PFSK-1 (cell line): ENCODE data around the gene CTTNBP2.

Experiments used
- POLR2AphosphoS5 ChIP-seq: IDR thresholded peaks from 2 replicates; pipeline ENCODE4 v1.6.1; 2012; ENCODE audit warnings: low read depth, mild to moderate bottlenecking, control low read depth, low read length, moderate library complexity
- TAF1 ChIP-seq: IDR thresholded peaks from 2 replicates; pipeline ENCODE4 v1.6.1; 2012; ENCODE audit warnings: low read length, control low read depth, borderline replicate concordance; ENCODE audit not compliant: insufficient read depth
- TF ChIP-seq, protein P1 (sequence below), 2 experiments: IDR thresholded peaks; 2 replicates each; pipeline versions ENCODE4 v1.6.1 to v1.8.0; 2011 to 2012; ENCODE audit warnings: low read depth in 2 of 2, low read length in 2 of 2, control low read depth in 1 of 2, inconsistent platforms in 1 of 2, mild to moderate bottlenecking in 1 of 2, moderate library complexity in 1 of 2; ENCODE audit not compliant: insufficient read depth in 1 of 2

DNA sequence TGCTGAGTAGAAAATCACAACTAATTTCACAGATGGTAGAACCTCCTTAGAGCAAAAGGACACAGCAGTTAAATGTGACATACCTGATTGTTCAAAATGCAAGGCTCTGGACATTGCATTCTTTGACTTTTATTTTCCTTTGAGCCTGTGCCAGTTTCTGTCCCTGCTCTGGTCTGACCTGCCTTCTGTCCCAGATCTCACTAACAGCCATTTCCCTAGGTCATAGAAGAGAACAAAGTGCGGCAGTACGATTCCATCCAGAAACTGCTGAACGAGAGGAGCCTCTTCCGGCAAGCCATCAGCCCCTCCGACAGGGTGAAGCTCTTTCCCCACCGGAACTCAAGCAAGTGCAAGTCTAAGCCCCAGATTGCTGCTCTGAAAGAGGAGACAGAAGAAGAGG lies 206.6 kb downstream of the CTTNBP2 start:
- TF ChIP-seq POLR2AphosphoS5, result no peak
- TF ChIP-seq, protein P1, sequence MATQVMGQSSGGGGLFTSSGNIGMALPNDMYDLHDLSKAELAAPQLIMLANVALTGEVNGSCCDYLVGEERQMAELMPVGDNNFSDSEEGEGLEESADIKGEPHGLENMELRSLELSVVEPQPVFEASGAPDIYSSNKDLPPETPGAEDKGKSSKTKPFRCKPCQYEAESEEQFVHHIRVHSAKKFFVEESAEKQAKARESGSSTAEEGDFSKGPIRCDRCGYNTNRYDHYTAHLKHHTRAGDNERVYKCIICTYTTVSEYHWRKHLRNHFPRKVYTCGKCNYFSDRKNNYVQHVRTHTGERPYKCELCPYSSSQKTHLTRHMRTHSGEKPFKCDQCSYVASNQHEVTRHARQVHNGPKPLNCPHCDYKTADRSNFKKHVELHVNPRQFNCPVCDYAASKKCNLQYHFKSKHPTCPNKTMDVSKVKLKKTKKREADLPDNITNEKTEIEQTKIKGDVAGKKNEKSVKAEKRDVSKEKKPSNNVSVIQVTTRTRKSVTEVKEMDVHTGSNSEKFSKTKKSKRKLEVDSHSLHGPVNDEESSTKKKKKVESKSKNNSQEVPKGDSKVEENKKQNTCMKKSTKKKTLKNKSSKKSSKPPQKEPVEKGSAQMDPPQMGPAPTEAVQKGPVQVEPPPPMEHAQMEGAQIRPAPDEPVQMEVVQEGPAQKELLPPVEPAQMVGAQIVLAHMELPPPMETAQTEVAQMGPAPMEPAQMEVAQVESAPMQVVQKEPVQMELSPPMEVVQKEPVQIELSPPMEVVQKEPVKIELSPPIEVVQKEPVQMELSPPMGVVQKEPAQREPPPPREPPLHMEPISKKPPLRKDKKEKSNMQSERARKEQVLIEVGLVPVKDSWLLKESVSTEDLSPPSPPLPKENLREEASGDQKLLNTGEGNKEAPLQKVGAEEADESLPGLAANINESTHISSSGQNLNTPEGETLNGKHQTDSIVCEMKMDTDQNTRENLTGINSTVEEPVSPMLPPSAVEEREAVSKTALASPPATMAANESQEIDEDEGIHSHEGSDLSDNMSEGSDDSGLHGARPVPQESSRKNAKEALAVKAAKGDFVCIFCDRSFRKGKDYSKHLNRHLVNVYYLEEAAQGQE (IDR thresholded peaks at IDR 0.05; ENCODE audit: insufficient read depth in 1 of 2, low read depth in 2 of 2, low read length in 2 of 2), result no peak
- TF ChIP-seq TAF1, result no peak
